HEK293 (cell line): ENCODE data around the gene SLC35B4.

Source experiments
- CTCF ChIP-seq: fragments of 450-650 bp; formaldehyde crosslinking; IDR thresholded peaks from 2 replicates; pipeline ENCODE4 v1.5.1; 2016; ENCODE audit warnings: missing biosample characterization, missing genetic modification characterization
- FEZF1 ChIP-seq: fragments of 450-650 bp; formaldehyde crosslinking; IDR thresholded peaks from 2 replicates; pipeline ENCODE4 v1.5.1; 2016; ENCODE audit warnings: missing biosample characterization, missing genetic modification characterization
- HOXC10 ChIP-seq: sonication (generic); formaldehyde crosslinking; IDR thresholded peaks from 2 replicates; pipeline ENCODE4 v1.8.1; 2023; ENCODE audit warnings: mild to moderate bottlenecking, missing genetic modification reagents
- YY1 ChIP-seq: fragments of 450-650 bp; formaldehyde crosslinking; IDR thresholded peaks from 2 replicates; pipeline ENCODE4 v1.5.1; 2018; ENCODE audit warnings: missing biosample characterization, missing genetic modification characterization
- ZBTB21 ChIP-seq: fragments of 450-650 bp; formaldehyde crosslinking; IDR thresholded peaks from 2 replicates; pipeline ENCODE4 v1.5.1; 2017; ENCODE audit warnings: missing biosample characterization, missing genetic modification characterization
- ZFP37 ChIP-seq: fragments of 450-650 bp; formaldehyde crosslinking; IDR thresholded peaks from 2 replicates; pipeline ENCODE4 v1.5.1; 2016; ENCODE audit warnings: missing biosample characterization, missing genetic modification characterization
- ZNF121 ChIP-seq: fragments of 450-650 bp; formaldehyde crosslinking; IDR thresholded peaks from 2 replicates; pipeline ENCODE4 v1.5.1; 2016; ENCODE audit warnings: missing biosample characterization, missing genetic modification characterization
- ZNF16 ChIP-seq: fragments of 450-650 bp; formaldehyde crosslinking; IDR thresholded peaks from 2 replicates; pipeline ENCODE4 v1.5.1; 2016; ENCODE audit warnings: low read depth, missing biosample characterization, missing genetic modification characterization
- ZNF184 ChIP-seq: fragments of 450-650 bp; IDR thresholded peaks from 2 replicates; pipeline ENCODE4 v1.5.1; 2018; ENCODE audit warnings: missing biosample characterization, mild to moderate bottlenecking, missing genetic modification characterization
- ZNF214 ChIP-seq: fragments of 450-650 bp; formaldehyde crosslinking; IDR thresholded peaks from 2 replicates; pipeline ENCODE4 v1.5.1; 2017; ENCODE audit warnings: missing biosample characterization, mild to moderate bottlenecking, missing genetic modification characterization, borderline replicate concordance
- ZNF266 ChIP-seq: fragments of 450-650 bp; formaldehyde crosslinking; IDR thresholded peaks from 2 replicates; pipeline ENCODE4 v1.5.1; 2016; ENCODE audit warnings: missing biosample characterization, missing genetic modification characterization, low read depth
- ZNF747 ChIP-seq: fragments of 450-650 bp; formaldehyde crosslinking; IDR thresholded peaks from 2 replicates; pipeline ENCODE4 v1.5.1; 2016; ENCODE audit warnings: missing biosample characterization, missing genetic modification characterization
- ZSCAN4 ChIP-seq: fragments of 450-650 bp; formaldehyde crosslinking; IDR thresholded peaks from 2 replicates; pipeline ENCODE4 v1.5.1; 2017; ENCODE audit warnings: missing biosample characterization, missing genetic modification characterization
- ZSCAN5A ChIP-seq: fragments of 450-650 bp; formaldehyde crosslinking; IDR thresholded peaks from 2 replicates; pipeline ENCODE4 v1.5.1; 2016; ENCODE audit warnings: missing biosample characterization, missing genetic modification characterization

GRCh38 chr7:134330974-134331373 is 14.2 kb upstream of the SLC35B4 start:
- TF ChIP-seq CTCF (tag by site-specific recombination) (no peak), HOXC10 (CRISPR knock-in tag) (no peak), FEZF1 (tag by site-specific recombination) (no peak), YY1 (tag by site-specific recombination) (no peak), ZNF16 (tag by site-specific recombination) (no peak), ZBTB21 (tag by site-specific recombination) (no peak), ZNF184 (tag by site-specific recombination) (no peak), ZNF747 (no peak), ZSCAN5A (tag by site-specific recombination) (no peak), ZNF266 (tag by site-specific recombination) (no peak), ZNF121 (no peak), ZFP37 (tag by site-specific recombination) (no peak), ZSCAN4 (tag by site-specific recombination) (no peak), ZNF214 (tag by site-specific recombination) (no peak)
